ENCODE measurements around the gene CLP1.

CLP1 gene

GRCh38 chr11:57657194-57658022 is at the start of gene CLP1:
CLP1 (plus strand) TSS chr11:57657762; CDS start chr11:57659477, 1,715 bp downstream.
- DNase-seq, result peak; percentile 91

- DNase-seq, result no peak
Measured at GRCh38 chr11:57610170-57610569, 47.4 kb upstream of the CLP1 start.

- DNase-seq, result no peak
Measured at GRCh38 chr11:57614234-57614772, 43.3 kb upstream of the CLP1 start.

GRCh38 chr11:57615308-57615707 is 42.3 kb upstream of the CLP1 start:
- DNase-seq, result no peak

- no peak for DNase-seq
Measured at GRCh38 chr11:57616595-57616994, 41.0 kb upstream of the CLP1 start.

GRCh38 chr11:57618438-57618837 is 39.1 kb upstream of the CLP1 start:
- no peak for DNase-seq

- no peak for DNase-seq
Measured at GRCh38 chr11:57619331-57619730, 38.2 kb upstream of the CLP1 start.

GRCh38 chr11:57620467-57620866 is 37.1 kb upstream of the CLP1 start:
- DNase-seq, result no peak

GRCh38 chr11:57622263-57622662 is 35.3 kb upstream of the CLP1 start:
- no peak for DNase-seq

GRCh38 chr11:57624864-57625263 is 32.7 kb upstream of the CLP1 start:
- DNase-seq, result no peak

- no peak for DNase-seq
Measured at GRCh38 chr11:57626895-57627294, 30.7 kb upstream of the CLP1 start.

- DNase-seq, result no peak
Measured at GRCh38 chr11:57630171-57630570, 27.4 kb upstream of the CLP1 start.

- DNase-seq, result no peak
Measured at GRCh38 chr11:57632116-57632515, 25.4 kb upstream of the CLP1 start.

GRCh38 chr11:57633394-57634070 is 24.0 kb upstream of the CLP1 start:
- no peak for DNase-seq

- DNase-seq, result no peak
Measured at GRCh38 chr11:57634311-57634710, 23.3 kb upstream of the CLP1 start.

- DNase-seq, result no peak
Measured at GRCh38 chr11:57635246-57635645, 22.3 kb upstream of the CLP1 start.

- DNase-seq, result no peak
Measured at GRCh38 chr11:57637626-57638004, 19.9 kb upstream of the CLP1 start.

- DNase-seq, result peak; percentile 42
Measured at GRCh38 chr11:57638005-57638781, 19.4 kb upstream of the CLP1 start.

GRCh38 chr11:57638811-57639320 is 18.7 kb upstream of the CLP1 start:
- no peak for DNase-seq

- DNase-seq, result no peak
Measured at GRCh38 chr11:57639321-57640067, 18.1 kb upstream of the CLP1 start.

- DNase-seq, result no peak
Measured at GRCh38 chr11:57640068-57640800, 17.3 kb upstream of the CLP1 start.
